Stimulated activated naive CD8-positive, alpha-beta T cell treated with anti-CD3 and anti-CD28 coated beads, Interleukin-15, amount 100 ng/mL, for 72 hours (primary cell): Measurements from ENCODE around the gene ADGRA1.
A peak's percentile ranks its signal among the peaks of the same experiment; 100 is the strongest.

Experiments
- ATAC-seq: fragments of 150-1000 bp; cut with Tn5 transposase; 2 replicates; pipeline ENCODE4 v1.10.0; 2021; ENCODE audit warnings: mild to moderate bottlenecking, moderate library complexity
- DNase-seq, 2 donors: peaks; one replicate each; pipeline ENCODE4 v3.0.0; 2021 to 2022
- H3K27ac Mint-ChIP-seq, 2 donors: one replicate each; pipeline ENCODE4 v1.8.0; 2022; ENCODE audit warnings: mild to moderate bottlenecking in 2 of 2, mixed read lengths in 2 of 2, moderate library complexity in 2 of 2
- H3K27me3 Mint-ChIP-seq: one replicate; pipeline ENCODE4 v1.8.0; 2022; ENCODE audit warnings: mixed read lengths
- H3K4me1 Mint-ChIP-seq: one replicate; pipeline ENCODE4 v1.8.0; 2022; ENCODE audit warnings: mild to moderate bottlenecking, mixed read lengths
- H3K4me3 Mint-ChIP-seq, 2 donors: one replicate each; pipeline ENCODE4 v1.8.0; 2022; ENCODE audit warnings: mild to moderate bottlenecking in 2 of 2, mixed read lengths in 2 of 2, moderate library complexity in 1 of 2
- H3K9me3 Mint-ChIP-seq, 2 donors: one replicate each; pipeline ENCODE4 v1.8.0; 2022; ENCODE audit warnings: mixed read lengths in 2 of 2

Gene ADGRA1

GRCh38 chr10:133081636-133082035 lies 6.1 kb upstream of the ADGRA1 start:
- no peak for ATAC-seq

GRCh38 chr10:133082685-133083421 lies 4.9 kb upstream of the ADGRA1 start:
- peaks cover 38% of the 10 kb centered on the region for H3K27me3 Mint-ChIP-seq
- ATAC-seq: no peak
- H3K27ac Mint-ChIP-seq: no peak overlapping the region
- H3K4me1 Mint-ChIP-seq: peaks cover 9% of the 10 kb centered on the region
- DNase-seq: no peak
- H3K4me3 Mint-ChIP-seq: no peak overlapping the region
- no peaks in the 10 kb centered on the region for H3K9me3 Mint-ChIP-seq

More at GRCh38 chr10:133081636-133082035, 6.1 kb upstream of the ADGRA1 start:
- H3K27ac Mint-ChIP-seq: no peak overlapping the region
- no peak for DNase-seq
- peaks cover under 1% of the 10 kb centered on the region for H3K4me1 Mint-ChIP-seq
- no peaks in the 10 kb centered on the region for H3K9me3 Mint-ChIP-seq
- no peak overlapping the region for H3K4me3 Mint-ChIP-seq
- H3K27me3 Mint-ChIP-seq: peaks cover 26% of the 10 kb centered on the region

DNA sequence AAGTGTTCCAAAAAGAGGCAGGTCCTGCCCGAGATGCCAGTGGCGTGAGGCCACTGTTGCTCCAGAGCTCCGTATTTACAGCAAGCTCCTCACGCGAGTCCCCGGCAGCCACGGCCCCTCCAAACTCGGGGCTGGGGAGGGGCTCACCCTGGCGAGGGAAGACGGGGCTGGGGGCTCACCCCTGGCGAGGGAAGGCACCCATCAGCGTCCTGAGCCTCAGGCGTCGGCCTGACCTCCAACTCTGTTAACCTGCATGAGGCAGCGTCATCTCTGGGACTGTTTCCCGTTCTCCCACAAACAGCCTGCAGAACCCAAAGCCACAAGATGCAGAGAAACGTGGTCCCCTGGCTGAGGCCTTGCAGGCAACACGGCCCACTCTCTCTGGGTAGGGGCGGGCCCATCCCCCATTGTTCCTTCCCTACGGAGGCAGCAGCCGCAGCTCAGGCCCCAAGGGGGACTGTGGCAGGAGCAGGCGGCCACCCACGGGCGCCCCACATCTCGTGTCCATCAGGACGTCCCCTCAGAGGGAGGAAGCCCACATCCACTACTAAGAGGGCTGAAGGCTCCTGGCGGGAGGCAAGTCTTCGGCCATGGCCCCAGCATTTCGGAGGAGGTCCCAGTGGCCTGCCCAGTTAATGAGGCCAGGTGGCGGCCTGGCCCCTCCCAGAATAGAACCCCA lies 4.2 kb upstream of the ADGRA1 start:
- no peak for ATAC-seq
- Mint-ChIP-seq H3K4me3 (no peak overlapping the region), H3K9me3 (no peaks in the 10 kb centered on the region), H3K27me3 (peaks cover 42% of the 10 kb centered on the region), H3K4me1 (peaks cover 9% of the 10 kb centered on the region), H3K27ac (no peak overlapping the region)
- no peak for DNase-seq

DNA sequence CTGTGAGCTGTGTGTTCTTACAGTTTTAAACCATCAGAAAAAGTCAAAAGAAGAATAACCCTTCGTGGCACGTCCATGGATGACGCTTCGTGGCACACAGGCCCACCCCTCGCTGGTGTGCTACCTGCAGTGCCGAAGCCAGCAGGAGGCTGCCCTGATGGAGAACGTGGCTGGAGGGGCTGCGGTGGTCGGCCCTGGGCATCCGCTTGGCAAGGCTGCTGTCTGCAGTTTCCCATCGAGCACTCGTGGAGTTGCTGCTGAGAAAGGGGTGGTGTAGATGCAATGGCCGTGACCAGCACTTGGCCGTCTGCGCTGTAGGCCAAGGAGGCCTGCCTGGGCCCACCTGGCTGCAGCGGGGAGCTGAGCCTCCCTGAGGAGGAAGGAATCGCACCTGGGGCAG lies 3.2 kb upstream of the ADGRA1 start:
- Mint-ChIP-seq H3K9me3 (no peaks in the 10 kb centered on the region), H3K27ac (no peak overlapping the region), H3K27me3 (peaks cover 52% of the 10 kb centered on the region), H3K4me3 (no peak overlapping the region), H3K4me1 (peaks cover 9% of the 10 kb centered on the region)
- DNase-seq (no peak), ATAC-seq (no peak)

DNA sequence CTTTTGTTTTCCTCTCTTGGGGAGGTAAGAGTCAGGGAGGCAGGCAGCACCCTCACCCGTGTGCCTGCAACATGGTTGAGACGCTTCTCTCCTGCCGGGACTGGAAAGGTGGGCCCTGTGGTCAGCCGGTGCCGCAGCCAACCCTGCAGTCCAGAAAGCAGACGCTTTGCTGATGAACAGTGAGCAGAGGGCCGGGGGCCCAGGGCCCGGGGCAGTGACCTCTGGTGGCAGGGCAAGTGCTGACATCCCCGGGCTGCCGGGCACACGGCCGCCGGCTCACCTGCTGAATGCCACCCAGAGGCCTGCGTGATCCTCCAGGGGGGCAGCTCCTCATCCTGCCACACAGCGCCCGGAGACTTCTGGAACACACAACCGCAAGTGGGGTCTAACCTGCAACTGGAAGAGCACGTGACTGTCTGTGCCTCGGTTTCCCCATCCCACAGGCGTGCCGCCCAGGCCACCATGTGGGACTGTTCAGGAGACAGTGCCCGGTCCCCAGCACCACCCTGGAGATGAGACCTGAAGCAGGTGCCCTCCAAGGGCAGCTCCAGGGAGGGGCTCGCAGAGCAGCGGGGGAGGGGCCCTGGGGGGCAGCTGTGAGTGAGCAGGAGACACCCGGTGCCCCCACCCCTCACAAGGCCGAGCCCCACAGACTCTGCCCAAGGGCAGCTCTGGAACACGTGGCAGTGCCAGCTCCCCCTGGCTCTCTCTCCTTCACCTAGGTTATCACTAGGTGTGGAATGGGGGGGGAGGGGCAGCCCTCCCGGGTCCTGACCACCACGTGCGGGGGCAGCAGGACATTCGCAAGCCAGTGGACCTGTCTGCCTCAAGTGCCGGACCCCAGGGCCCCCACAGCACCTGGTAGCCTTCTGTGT lies 2.2 kb upstream of the ADGRA1 start:
- Mint-ChIP-seq H3K4me3 (no peak overlapping the region), H3K27ac (no peak overlapping the region), H3K27me3 (peaks cover 62% of the 10 kb centered on the region), H3K9me3 (no peaks in the 10 kb centered on the region), H3K4me1 (peaks cover 9% of the 10 kb centered on the region)
- ATAC-seq: no peak
- DNase-seq: no peak

DNA sequence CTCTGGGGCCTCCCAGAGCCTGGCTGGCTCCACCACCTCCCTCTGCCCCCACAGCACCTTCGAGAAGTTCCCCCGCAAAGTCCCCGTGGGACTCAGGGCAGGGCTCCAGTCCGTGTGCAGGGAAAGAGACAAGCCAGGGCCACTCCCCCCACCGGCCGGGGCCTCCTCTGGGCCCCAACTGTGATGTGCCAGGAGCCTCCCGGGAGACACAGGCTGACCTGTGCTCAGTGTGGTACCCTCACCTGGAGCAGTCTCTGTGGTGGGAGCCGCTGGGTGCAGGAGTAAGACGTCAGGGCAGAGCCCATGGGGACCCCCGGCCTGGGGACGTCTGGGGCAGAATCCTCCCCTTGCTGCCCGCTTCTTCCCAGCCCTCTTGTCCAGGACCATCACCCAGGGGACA lies 1.5 kb upstream of the ADGRA1 start:
- H3K27ac Mint-ChIP-seq: no peak overlapping the region
- H3K27me3 Mint-ChIP-seq: peaks cover 68% of the 10 kb centered on the region
- DNase-seq (no peak), ATAC-seq (no peak)
- no peaks in the 10 kb centered on the region for H3K9me3 Mint-ChIP-seq
- no peak overlapping the region for H3K4me3 Mint-ChIP-seq
- H3K4me1 Mint-ChIP-seq: peaks cover 9% of the 10 kb centered on the region

- H3K27ac Mint-ChIP-seq: no peak overlapping the region
- no peak for DNase-seq
- no peaks in the 10 kb centered on the region for H3K9me3 Mint-ChIP-seq
- ATAC-seq: peak; percentile 28
- H3K27me3 Mint-ChIP-seq: peaks cover 75% of the 10 kb centered on the region
- H3K4me1 Mint-ChIP-seq: peaks cover 9% of the 10 kb centered on the region
- peak overlapping the region in 1 of 2 donors; percentile 21 for H3K4me3 Mint-ChIP-seq
Observed at GRCh38 chr10:133087045-133087678, 562 bp upstream of the ADGRA1 start.

DNA sequence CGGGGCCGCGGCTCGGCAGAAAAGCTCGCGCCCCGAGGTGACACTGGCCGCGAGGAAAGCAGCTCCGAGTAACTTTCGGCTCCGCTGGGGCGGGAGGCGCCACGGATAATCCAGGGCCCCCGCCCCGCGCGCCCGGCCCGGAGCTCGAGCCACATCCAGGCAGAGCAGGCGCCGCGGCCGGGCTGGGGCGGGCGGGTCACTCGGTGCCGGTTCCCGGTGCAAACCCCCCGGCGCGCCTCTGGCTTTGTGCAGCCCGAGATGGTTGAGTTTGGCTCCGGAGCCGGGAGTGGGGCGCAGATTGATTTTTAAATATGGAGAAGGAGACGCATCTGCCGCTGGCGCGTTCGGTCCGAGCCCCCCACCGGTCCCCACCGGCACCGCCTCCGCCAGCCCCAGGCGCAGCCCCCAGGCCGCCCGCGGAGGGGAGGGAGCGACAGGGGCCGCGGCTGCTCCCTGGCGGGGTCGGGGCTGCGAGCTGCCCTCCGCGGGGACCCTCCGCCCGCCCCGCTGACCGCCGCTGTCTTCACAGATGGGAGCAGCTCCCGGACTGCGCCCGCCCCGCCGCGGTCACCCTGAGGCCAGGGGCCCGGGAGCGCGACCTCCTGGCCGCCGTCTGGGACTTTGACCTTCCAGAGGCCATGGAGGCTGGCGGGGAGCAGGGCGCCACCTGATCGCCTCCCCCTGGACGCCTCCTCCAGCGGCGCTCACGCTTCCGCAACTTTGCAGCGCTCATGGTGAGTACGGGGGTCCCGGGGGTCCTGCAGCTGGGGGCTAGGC lies 643 bp downstream of the ADGRA1 start:
- Mint-ChIP-seq H3K27ac (no peak overlapping the region), H3K9me3 (no peaks in the 10 kb centered on the region), H3K4me3 (no peak overlapping the region), H3K27me3 (peaks cover 74% of the 10 kb centered on the region), H3K4me1 (peaks cover 9% of the 10 kb centered on the region)
- ATAC-seq (no peak), DNase-seq (no peak)

DNA sequence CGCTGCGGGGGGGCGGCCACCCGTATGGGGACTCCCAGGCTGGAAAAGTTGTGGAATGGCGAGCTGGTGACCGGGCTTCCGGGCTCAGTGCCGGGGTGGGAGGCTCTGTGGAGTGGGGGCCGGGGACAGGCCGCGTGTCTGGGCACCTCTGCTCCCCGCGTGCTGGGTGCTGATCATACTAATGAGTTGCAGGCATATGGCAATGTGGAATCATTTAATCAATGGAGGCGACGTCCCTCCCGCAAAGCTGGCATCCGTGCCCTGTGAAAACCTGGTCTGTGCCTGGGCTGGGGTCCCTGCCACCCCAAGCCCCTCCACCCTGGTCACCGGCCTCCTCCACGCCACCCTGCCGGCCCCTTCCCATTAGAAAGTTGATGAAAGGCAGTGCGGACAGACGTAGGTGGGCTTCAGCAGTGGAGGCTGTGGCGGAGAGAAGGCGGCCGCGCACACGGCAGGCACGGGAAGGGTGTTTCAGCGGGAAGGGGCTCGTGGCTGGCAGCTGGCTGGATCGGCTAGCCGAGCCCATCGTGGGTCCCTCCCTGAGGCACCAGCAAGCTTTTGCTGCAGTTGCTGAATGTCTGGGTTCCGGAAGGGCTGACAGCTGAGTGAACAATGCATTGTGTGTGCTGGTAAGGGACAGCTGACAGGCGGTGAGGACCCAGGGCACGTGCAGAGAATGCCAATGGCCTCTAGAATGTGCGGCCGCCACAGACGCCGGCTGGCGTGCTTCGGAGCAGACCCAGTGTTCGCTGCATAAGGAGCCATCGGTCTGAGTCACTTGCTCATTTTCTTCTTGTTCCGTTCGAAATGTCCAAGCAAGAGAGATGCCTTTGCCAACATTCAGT lies 1.5 kb downstream of the ADGRA1 start:
- no peak overlapping the region for H3K4me3 Mint-ChIP-seq
- DNase-seq: no peak
- no peak for ATAC-seq
- no peak overlapping the region for H3K27ac Mint-ChIP-seq
- H3K4me1 Mint-ChIP-seq: peaks cover 9% of the 10 kb centered on the region
- no peaks in the 10 kb centered on the region for H3K9me3 Mint-ChIP-seq
- H3K27me3 Mint-ChIP-seq: peaks cover 66% of the 10 kb centered on the region

- no peak overlapping the region for H3K27ac Mint-ChIP-seq
- ATAC-seq (no peak), DNase-seq (no peak)
- H3K4me1 Mint-ChIP-seq: peaks cover 9% of the 10 kb centered on the region
- no peak overlapping the region for H3K4me3 Mint-ChIP-seq
- H3K9me3 Mint-ChIP-seq: no peaks in the 10 kb centered on the region
- H3K27me3 Mint-ChIP-seq: peaks cover 59% of the 10 kb centered on the region
Observed at GRCh38 chr10:133090101-133090500, 2.4 kb downstream of the ADGRA1 start.

DNA sequence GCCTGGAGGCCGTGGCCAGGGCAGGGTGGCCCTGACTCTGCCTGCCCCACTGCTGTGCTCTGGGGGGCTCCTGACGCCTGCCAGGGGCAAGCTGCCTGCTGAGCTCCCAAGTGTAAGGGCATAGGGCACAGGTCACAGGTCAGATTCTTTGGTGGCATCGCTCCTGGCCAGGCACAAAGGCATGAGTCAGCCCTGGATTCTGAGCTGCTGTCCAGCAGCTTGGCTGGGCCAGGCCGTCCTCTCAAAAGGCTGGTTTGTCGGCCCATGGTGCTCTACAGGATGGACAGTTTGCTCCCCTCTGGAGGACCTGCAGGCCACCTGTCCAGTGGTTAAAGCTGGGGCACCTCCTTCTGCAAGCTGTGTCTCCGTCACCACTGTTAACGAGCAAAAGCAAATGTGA lies 2.9 kb downstream of the ADGRA1 start:
- DNase-seq (no peak), ATAC-seq (no peak)
- Mint-ChIP-seq H3K9me3 (no peaks in the 10 kb centered on the region), H3K4me1 (peaks cover 9% of the 10 kb centered on the region), H3K4me3 (no peak overlapping the region), H3K27ac (no peak overlapping the region), H3K27me3 (peaks cover 55% of the 10 kb centered on the region)

GRCh38 chr10:133091316-133091715 lies 3.6 kb downstream of the ADGRA1 start:
- peaks cover 52% of the 10 kb centered on the region for H3K27me3 Mint-ChIP-seq
- H3K9me3 Mint-ChIP-seq: no peaks in the 10 kb centered on the region
- no peak overlapping the region for H3K4me3 Mint-ChIP-seq
- no peak for ATAC-seq
- peaks cover 9% of the 10 kb centered on the region for H3K4me1 Mint-ChIP-seq
- DNase-seq: no peak
- peak overlapping the region in 1 of 2 donors; percentile 76 for H3K27ac Mint-ChIP-seq

DNA sequence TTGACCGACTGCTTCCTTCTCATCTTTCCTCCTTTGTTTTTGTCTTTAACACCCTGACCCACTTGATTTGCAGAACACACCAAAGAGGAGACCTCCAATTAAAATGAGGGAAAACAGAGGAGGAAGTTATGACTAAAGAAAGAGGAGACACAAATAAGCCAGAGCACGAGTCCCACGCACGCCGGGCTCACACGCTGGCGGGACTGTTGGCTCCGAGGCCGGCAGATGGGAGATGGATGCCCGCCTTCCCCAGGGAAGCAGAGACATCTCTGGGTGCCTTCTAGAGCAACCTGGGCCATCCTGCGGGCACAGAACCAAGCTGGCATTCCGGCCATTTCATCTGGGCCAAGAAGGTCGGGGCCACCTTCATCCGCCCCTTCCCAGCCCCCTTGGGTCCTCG lies 5.6 kb downstream of the ADGRA1 start:
- ATAC-seq (no peak), DNase-seq (no peak)
- Mint-ChIP-seq H3K4me1 (no peaks in the 10 kb centered on the region), H3K27me3 (peaks cover 45% of the 10 kb centered on the region), H3K4me3 (no peak overlapping the region), H3K9me3 (no peaks in the 10 kb centered on the region), H3K27ac (no peak overlapping the region)

- H3K27ac Mint-ChIP-seq: no peak overlapping the region
- no peaks in the 10 kb centered on the region for H3K4me1 Mint-ChIP-seq
- no peak overlapping the region for H3K4me3 Mint-ChIP-seq
- no peaks in the 10 kb centered on the region for H3K9me3 Mint-ChIP-seq
- H3K27me3 Mint-ChIP-seq: peaks cover 42% of the 10 kb centered on the region
- ATAC-seq (no peak), DNase-seq (no peak)
Observed at GRCh38 chr10:133094286-133094685, 6.6 kb downstream of the ADGRA1 start.
